Heart left ventricle (tissue), 13 donors: ENCODE measurements around the gene TNFRSF4.

Experiments used
- CTCF ChIP-seq, 12 donors: fragments of 200-600 bp; sonication (generic) in 4 of 12; IDR thresholded peaks; one replicate each; pipeline versions ENCODE4 v1.5.0 to v1.8.0; 2018 to 2022; ENCODE audit warnings: antibody characterized with exemption in 12 of 12, mild to moderate bottlenecking in 5 of 12
- POLR2A ChIP-seq, 2 donors: fragments of 450-650 bp; IDR thresholded peaks; one replicate each; pipeline ENCODE4 v1.6.1; 2017; ENCODE audit warnings: antibody characterized with exemption in 2 of 2, mild to moderate bottlenecking in 2 of 2, moderate library complexity in 2 of 2
- donor health status: ischemic (EF 13 %, LVEDD 7.1; RV severe dilation, severe dysfunction).
- donor health status: DM: no; HTN: yes; CAD: no.
- donor health status: DM: no; HTN: no; CAD: no.
- donor health status: ischemic (EF 25% LVEDD 6.9; RV normal size, moderate dysfunction).
- donor health status: ischemic (EF 25% LVEDD 5.7; RV mildly dilated, moderate dysfunction).
- donor health status: ischemic (EF 35%, LVEDD 5.7; RV mildly dilated, moderate dysfunction).
- donor health status: nonischemic (EF 11% LVEDD 7.7; RV severe dilation, severe dysfunction).
- donor health status: DM: yes; HTN: yes; CAD: no.
- donor health status: PGD.
- donor health status: ischemic (EF 29% LVEDD 5.4; RV normal size, mild dysfunction).
- donor health status: nonischemic (EF 23%, LVEDD 6.1; RV moderate dilation, normal function).

GRCh38 chr1:1204425-1204920 lies 9.5 kb downstream of the TNFRSF4 start:
- TF ChIP-seq CTCF (IDR thresholded peaks at IDR 0.05) (no peak), POLR2A (IDR thresholded peaks at IDR 0.05) (no peak)
